NCI-H2196 (cell line): Measurements from ENCODE around the gene GLRX5.
A peak's percentile ranks its signal among the peaks of the same experiment; 100 is the strongest.

Experiments
- DNase-seq: peaks from one replicate; lab custom pipeline; 2025; ENCODE audit not compliant: unreplicated experiment; lab: John Stamatoyannopoulos, UW

The GLRX5 gene

GRCh38 chr14:95515596-95516552 lies 19.0 kb upstream of the GLRX5 start:
- DNase-seq, result peak; percentile 6

GRCh38 chr14:95516554-95517181 lies 18.2 kb upstream of the GLRX5 start, which contains the start of gene SYNE3:
Gene SYNE3, minus strand, starts transcription at chr14:95516650. Its CDS starts 40,829 bp downstream, at chr14:95475821.
- no peak for DNase-seq

GRCh38 chr14:95518045-95518751 lies 16.7 kb upstream of the GLRX5 start:
- no peak for DNase-seq

DNA sequence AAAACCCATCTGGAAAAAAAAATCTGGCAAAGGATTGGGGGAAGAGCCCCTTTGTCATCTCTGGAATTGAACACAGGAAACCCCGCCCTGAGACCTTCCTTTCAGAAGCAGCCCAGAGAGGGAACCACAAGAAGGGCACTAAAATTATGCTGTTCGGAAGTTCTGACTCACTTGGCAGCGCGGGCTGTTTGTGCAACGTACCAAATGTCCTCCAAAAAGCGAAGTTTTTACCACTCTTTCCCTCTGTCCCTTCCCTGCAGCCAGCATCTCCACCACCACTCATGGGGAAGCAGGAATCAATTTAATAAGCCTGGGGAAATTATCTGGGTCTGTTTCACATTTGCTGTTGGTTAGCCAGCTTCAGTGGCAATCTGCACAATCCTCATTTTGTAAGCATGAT lies 15.2 kb upstream of the GLRX5 start:
- no peak for DNase-seq

DNA sequence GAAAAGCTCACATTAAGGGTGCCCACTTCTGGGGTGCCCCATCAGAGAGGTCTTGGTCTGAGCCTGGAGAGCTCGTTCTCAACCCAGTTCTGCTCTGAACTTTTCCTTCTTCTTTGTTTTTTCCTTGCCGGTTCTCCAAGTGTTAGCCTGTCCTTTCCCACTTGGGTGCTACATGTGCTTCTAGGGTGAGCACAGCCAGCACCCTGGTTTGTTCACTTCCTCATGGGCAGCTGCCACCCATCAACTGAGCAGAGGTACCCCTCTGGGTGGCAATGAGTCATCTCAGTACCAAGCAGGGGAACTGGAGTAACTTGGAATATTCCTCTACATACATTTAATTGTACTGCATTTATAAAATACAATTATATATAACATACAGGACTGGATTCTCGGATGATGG lies 14.5 kb upstream of the GLRX5 start:
- DNase-seq, result no peak

- DNase-seq, result no peak
Observed at GRCh38 chr14:95521001-95521400, 13.8 kb upstream of the GLRX5 start.

DNA sequence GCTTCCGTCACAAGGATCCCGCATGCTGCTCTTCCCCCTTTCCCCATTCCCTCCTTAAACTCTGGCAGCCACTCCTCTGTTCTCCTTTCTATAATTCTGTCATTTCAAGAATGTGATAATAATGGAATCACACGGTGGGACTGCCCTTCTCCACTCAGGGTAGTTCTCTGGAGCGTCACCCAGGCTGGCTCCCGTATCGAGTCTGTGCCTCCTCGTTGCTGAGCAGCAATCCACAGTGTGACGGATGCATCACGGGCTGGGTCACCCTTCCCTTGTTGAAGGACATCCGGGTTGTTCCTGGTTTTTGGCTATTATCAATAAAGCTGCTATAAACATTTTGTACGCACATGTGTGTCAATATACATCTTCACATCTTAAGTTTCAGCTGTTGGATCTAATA lies 12.7 kb upstream of the GLRX5 start:
- no peak for DNase-seq

- no peak for DNase-seq
Observed at GRCh38 chr14:95522556-95522955, 12.3 kb upstream of the GLRX5 start.

DNA sequence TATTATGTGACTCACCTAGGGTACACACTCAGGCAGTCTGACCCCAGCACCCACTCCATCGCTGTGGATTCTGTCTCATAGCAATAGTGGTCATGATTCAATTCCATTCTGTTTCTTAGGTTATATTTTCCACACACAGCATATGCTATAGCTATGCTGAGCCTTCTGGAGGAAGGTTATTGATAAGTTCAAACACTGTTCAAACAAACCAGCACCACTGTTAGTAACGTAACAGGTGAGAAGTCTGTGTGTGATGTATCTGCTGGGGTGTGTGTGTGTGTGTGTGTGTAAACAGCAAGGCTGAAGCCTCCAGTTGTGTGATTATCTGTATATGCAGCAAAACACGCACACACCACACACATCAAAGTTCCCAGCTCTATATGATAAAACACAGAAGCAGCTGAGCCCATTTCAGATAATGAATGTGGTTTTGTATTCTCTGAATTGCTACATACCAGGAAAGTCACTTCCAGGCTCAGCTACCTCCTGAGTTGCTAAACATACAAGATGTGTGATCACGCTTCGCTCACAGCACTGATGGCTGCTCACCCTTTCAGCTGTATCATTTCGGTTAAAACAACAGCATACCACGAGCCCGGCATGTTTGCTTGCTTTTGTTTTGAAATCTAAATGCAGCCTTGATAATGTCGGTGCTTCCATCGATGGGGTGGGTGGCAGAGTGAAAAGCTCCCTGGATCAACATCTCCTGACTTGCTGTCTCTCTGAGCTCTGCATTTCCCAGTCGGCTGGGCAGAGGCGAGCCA lies 11.6 kb upstream of the GLRX5 start:
- no peak for DNase-seq

- DNase-seq, result no peak
Observed at GRCh38 chr14:95523815-95524448, 10.9 kb upstream of the GLRX5 start.

DNA sequence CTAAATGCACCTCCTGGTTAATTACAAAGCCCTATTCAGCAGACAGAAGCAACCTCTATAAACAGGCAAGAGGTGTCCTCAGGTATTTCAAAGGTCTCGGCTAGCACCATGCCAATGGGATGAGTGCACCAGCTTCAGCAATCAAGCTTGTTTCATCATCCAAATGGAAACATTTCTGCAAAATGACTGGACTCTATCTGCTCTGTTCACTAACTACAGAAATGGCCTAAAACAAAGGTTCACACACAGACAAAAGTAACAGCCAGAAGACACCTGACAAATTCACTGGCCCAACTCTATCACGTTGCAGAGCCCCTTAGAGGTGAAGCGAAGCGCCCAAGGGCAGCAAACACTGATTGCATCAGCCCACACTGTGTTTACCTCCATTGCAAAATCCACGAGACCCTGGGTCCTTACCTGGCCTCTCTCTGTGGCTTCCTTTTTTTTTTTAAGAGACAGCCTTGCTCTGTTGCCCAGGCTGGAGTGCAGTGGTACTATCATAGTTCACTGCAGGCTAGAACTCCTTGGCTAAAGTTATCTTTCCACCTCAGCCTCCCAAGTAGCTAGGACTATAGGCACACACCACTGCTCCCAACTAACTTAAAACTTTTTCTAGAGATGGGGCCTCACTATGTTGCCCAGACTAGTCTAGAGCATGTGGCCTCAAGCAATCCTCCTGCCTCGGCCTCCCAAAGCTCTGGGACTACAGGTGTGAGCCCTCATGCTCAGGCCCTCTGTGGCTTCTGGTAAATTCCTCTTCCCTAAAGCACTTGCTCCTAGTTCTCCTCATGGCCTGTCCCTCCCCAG lies 9.9 kb upstream of the GLRX5 start:
- no peak for DNase-seq

DNA sequence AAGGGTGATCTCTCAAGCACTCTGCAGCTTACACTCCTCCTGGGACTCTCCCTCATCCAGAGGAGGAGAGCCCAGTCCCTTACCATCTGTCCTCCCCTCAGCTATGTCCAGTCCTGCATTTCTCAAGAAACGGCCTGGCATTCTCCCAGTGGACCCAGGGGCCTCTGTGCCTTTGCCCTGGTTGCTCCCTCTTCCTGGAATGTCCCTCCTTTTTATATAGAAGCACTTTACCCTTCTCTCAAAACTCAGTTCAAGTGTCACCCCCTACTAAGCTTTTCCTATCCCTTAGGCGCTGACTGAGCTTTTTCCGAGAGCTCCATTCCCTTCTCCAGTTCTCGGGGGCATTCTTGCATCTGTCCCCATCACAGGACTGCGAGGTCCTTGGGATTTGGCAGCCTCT lies 8.9 kb upstream of the GLRX5 start:
- DNase-seq, result no peak

GRCh38 chr14:95526483-95527386 lies 8.1 kb upstream of the GLRX5 start:
- no peak for DNase-seq

DNA sequence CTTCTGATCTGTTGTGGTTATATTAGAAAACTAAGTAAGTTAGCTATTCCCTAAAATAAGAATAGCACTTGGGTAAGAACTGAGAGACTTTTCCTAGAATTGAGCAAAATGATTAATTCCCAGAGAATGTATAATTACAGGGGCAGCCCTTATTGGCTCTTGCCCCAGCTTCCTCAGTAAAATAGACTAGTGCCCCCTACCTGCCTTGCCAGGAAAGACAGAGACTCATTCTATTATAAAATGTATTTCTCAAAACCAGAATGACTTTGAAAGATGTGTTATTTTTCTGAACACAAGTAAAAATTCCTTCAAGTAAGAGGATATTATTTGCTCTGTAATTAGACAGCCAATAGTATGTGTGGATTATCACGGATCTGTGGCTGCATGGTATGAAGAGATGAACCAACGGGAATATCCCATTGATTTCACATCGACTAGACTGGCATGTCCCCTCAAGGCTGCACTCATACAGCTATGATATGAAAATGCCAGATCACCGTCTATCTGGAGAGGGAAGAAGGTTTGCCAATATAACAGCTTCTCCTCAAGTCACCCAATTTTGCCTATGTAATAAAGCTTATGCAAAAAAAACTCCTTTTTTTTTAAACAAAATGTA lies 7.4 kb upstream of the GLRX5 start:
- DNase-seq, result peak; percentile 14

DNA sequence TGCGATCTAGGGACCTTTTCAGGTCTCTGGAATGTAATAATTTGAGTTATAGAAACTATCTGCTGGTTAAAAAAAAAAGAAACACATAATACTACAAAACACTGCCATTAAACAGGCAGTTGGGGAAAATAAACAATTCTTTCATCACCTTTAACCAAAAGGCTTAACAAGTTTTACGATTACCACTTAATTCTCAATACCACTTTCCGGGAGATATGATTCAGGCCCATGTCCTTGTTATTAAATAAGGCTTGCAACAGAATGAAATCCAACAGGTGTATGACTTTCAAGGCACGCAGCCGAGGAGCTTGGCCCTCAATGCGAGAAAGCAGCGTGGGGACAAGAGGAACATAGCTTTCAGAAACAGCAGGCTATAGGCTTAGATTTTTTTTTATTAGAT lies 5.6 kb upstream of the GLRX5 start:
- no peak for DNase-seq

DNA sequence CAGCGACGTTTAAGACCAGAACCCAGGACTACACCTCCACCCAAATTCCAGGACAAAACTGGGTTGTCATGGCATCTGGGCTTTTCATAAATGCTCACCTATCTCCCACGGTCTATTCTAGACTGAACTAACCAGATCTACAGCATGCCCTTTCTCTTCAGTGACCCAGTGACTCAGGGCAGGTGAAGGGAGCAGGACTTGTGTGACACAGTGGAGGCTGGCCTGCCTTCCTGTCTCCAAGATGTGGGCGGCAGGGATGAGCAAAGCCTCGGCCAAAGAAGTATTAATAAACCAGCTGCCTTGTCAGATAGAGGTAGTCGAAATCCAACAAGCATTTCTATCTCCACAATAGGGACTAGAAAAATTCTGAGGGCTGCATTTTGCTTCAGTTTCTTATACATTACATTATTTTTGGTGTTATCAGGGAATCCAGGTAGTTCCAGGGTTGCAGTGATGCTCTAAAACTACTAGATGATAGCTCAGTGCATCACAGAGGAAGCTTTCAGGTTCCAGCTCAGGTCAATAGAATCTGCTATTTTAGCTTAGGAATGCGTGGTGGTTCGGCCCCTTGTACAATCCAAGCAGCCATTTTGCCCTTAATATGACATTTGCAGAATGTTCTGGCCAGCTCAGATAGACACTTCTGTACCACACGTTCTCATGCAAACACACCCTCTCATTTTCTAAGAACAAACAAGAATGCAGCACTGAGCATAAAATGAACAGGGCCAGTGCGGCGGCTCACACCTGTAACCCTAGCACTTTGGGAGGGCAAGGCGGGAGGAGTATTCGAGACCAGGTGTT lies 4.2 kb upstream of the GLRX5 start:
- no peak for DNase-seq

- no peak for DNase-seq
Observed at GRCh38 chr14:95531473-95531872, 3.4 kb upstream of the GLRX5 start.
